GM12878 (cell line): ENCODE data around the gene TMEM91. TPM values are rescaled to one million over a fixed set of nuclear protein-coding genes. Genes with fewer than 3 reads are reported as not detected.

Source experiments
- ATAC-seq: fragments of 200-7000 bp; cut with Tn5 transposase; 3 replicates; pipeline ENCODE4 v1.9.1; 2020; ENCODE audit warnings: mild to moderate bottlenecking, moderate library complexity
- BruUV-seq: library from RNA; stranded (reverse); fragments of 400-500 nt; replicated peaks from 2 replicates; lab custom pipeline; 2021; lab: Mats Ljungman, UMichigan
- CTCF ChIA-PET: fragments of 300-600 bp; sonication (Branson Sonifier 250); formaldehyde crosslinking; extraction: SDS; loops from one replicate; lab custom pipeline; 2021; ENCODE audit warnings: inconsistent platforms; lab: Yijun Ruan, JAX
- POLR2A ChIA-PET: fragments of 350-600 bp; formaldehyde crosslinking; extraction: SDS; loops from one replicate; lab custom pipeline; 2021; ENCODE audit warnings: inconsistent platforms; lab: Charles Lee
- RAD21 ChIA-PET: fragments of 300-600 bp; sonication (Branson Sonifier 250); formaldehyde crosslinking; loops from one replicate; lab custom pipeline; 2023; ENCODE audit warnings: antibody characterized with exemption; ENCODE audit not compliant: unreplicated experiment; lab: Charles Lee
- SMC1A ChIA-PET: fragments of 300-600 bp; sonication (Branson Sonifier 250); formaldehyde crosslinking; loops from one replicate; lab custom pipeline; 2023; ENCODE audit not compliant: unreplicated experiment, uncharacterized antibody; lab: Charles Lee
- DNase-seq: peaks from one replicate; pipeline ENCODE4 v3.0.0-alpha.2; 2011; ENCODE audit warnings: low read depth, low spot score
- FAIRE-seq: peaks from 3 replicates; lab custom pipeline; 2011; peaks lifted over from hg19 to GRCh38; lab: Jason Lieb, UNC
- H2AFZ ChIP-seq: 2 replicates; pipeline ENCODE4 v1.6.0; 2011; ENCODE audit warnings: low read depth, low read length, control low read depth; ENCODE audit not compliant: control insufficient read depth
- H3K27ac ChIP-seq: 2 replicates; pipeline ENCODE4 v1.5.1; 2011; ENCODE audit warnings: control low read depth; ENCODE audit not compliant: control insufficient read depth, insufficient read depth
- H3K27me3 ChIP-seq, 2 experiments: replicated peaks in 1 of 2; 2 replicates each; pipeline versions ENCODE4 v1.6.0 to v1.6.1; 2011; ENCODE audit warnings: low read length in 1 of 2; ENCODE audit not compliant: control insufficient read depth in 2 of 2, insufficient read depth in 2 of 2
- H3K36me3 ChIP-seq, 2 experiments: 2 replicates each; pipeline ENCODE4 v1.5.1; 2011; ENCODE audit warnings: low read length in 1 of 2; ENCODE audit not compliant: control insufficient read depth in 2 of 2, insufficient read depth in 2 of 2
- H3K4me1 ChIP-seq: 2 replicates; pipeline ENCODE4 v1.6.1; 2011; ENCODE audit warnings: mild to moderate bottlenecking, low read length, moderate library complexity, mixed read lengths; ENCODE audit not compliant: control insufficient read depth, insufficient read depth
- H3K4me2 ChIP-seq: 2 replicates; pipeline ENCODE4 v1.6.0; 2011; ENCODE audit warnings: control low read depth; ENCODE audit not compliant: control insufficient read depth, insufficient read depth
- H3K4me3 ChIP-seq: fragments of 200-600 bp; sonication (generic); 2 replicates; pipeline ENCODE4 v1.5.1; 2016
- H3K79me2 ChIP-seq: 2 replicates; pipeline ENCODE4 v1.6.0; 2011; ENCODE audit warnings: low read length; ENCODE audit not compliant: control insufficient read depth, insufficient read depth
- H3K9ac ChIP-seq: 2 replicates; pipeline ENCODE4 v1.8.0; 2011; ENCODE audit warnings: low read length, control low read depth, mixed read lengths; ENCODE audit not compliant: control insufficient read depth, insufficient read depth
- H3K9me3 ChIP-seq: replicated peaks from 3 replicates; pipeline ENCODE4 v1.5.1; 2011; ENCODE audit warnings: mild to moderate bottlenecking, low read length; ENCODE audit not compliant: control insufficient read depth, insufficient read depth
- H4K20me1 ChIP-seq: 2 replicates; pipeline ENCODE4 v1.6.0; 2011; ENCODE audit not compliant: control insufficient read depth, insufficient read depth
- CBX5 ChIP-seq: sonication (generic); IDR thresholded peaks from 2 replicates; pipeline ENCODE4 v1.6.1; 2016; ENCODE audit warnings: low read depth, moderate library complexity, mild to moderate bottlenecking, inconsistent platforms
- CHD1 ChIP-seq: IDR thresholded peaks from 2 replicates; pipeline ENCODE4 v1.6.1; 2012; ENCODE audit warnings: low read depth, low read length, improper control_type of control experiment
- SIN3A ChIP-seq: IDR thresholded peaks from 2 replicates; pipeline ENCODE4 v1.6.1; 2012; ENCODE audit warnings: low read depth, low read length, improper control_type of control experiment
- TCF7 ChIP-seq: IDR thresholded peaks from 2 replicates; pipeline ENCODE4 v1.6.1; 2014; ENCODE audit warnings: antibody characterized with exemption, borderline replicate concordance
- ZSCAN29 ChIP-seq: fragments of 450-650 bp; IDR thresholded peaks from 2 replicates; pipeline ENCODE4 v1.6.1; 2017; ENCODE audit warnings: mild to moderate bottlenecking, moderate library complexity
- WGBS: methylation state at CpG from one replicate; pipeline ENCODE4 v1.1.6; 2016; ENCODE audit warnings: low lambda C conversion rate; ENCODE audit not compliant: insufficient replicate concordance, insufficient coverage; ENCODE audit errors: missing lambda C conversion rate; 5-methylcytosine and 5-hydroxymethylcytosine counted together
- in situ Hi-C: fragments of 300-500 bp; cut with MboI; formaldehyde crosslinking; loops from 9 replicates; pipeline ENCODE4 v1.14.3; 2018; ENCODE audit warnings: mixed read lengths
- intact Hi-C: fragments of 100-400 bp; cut with micrococcal nuclease; formaldehyde crosslinking; loops from one replicate; pipeline ENCODE4 v1.14.2; 2022; ENCODE audit not compliant: unreplicated experiment
- polyA plus RNA-seq, 11 experiments: library from polyadenylated mRNA; depleted of rRNA in 4 of 11; unstranded in 6 of 11; stranded (reverse) in 5 of 11; fragments of >200 nt; fragmentation: Nextera tagmentation in 4 of 11; fragmentation: Illumina TruSeq in 1 of 11; extraction: Ambion mirVana in 4 of 11; extraction: Trizol in 1 of 11; gene quantifications; 1 replicate in 1 of 11; 2 replicates in 10 of 11; pipeline versions ENCODE4 v1.2.1 to v1.2.3, GENCODE V29; 2011 to 2016; ENCODE audit warnings: inconsistent platforms in 2 of 11, missing spikeins in 2 of 11, low read depth in 1 of 11
- total RNA-seq, 4 experiments: library from RNA; depleted of rRNA in 3 of 4; stranded (reverse); fragments of >200 nt in 3 of 4; fragmentation: Illumina TruSeq in 1 of 4; extraction: Trizol in 1 of 4; gene quantifications; 2 replicates each; pipeline versions ENCODE4 v1.2.1 to v1.2.3, GENCODE V29; 2013 to 2021
- TF ChIP-seq, protein P1 (sequence below): fragments of 450-650 bp; IDR thresholded peaks from 2 replicates; pipeline ENCODE4 v1.6.1; 2016; ENCODE audit warnings: mild to moderate bottlenecking
- TF ChIP-seq, protein P2 (sequence below), 3 experiments: IDR thresholded peaks in 2 of 3; conservative IDR thresholded peaks in 1 of 3; 2 replicates each; pipeline ENCODE4 v1.5.1; 2011; ENCODE audit warnings: low read depth in 3 of 3, low read length in 3 of 3, mild to moderate bottlenecking in 3 of 3, control low read depth in 2 of 3, moderate library complexity in 2 of 3, inconsistent platforms in 1 of 3, mixed read lengths in 1 of 3; ENCODE audit not compliant: control insufficient read depth in 2 of 3, insufficient read depth in 1 of 3; ENCODE audit errors: extremely low read depth in 1 of 3

Gene TMEM91
- total and polyA plus RNA-seq, 10 of the 15 experiments (the other 5 are each of a cell fraction or from before 2014, with no cell fraction given): 1.5 to 5.5 (median 2.7) TPM

DNA sequence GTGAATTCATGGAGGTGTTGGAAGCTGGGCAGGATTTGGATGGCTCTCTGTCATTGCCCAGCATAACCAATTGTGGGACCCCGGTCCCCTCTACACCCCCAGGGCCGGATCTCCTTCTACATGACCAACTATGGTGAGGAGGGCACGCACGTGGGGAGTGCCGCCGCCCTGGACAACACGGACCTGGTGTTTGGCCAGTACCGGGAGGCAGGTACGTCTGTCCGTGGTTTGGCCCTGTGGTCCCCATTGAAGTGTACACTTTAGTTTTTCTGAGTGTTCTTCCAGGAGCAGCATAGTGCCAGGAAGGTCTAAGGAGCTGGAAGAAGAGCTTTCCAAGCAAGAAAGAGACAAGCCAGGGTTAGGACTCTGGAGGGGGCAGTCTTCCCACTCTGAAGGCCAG lies 37.6 kb downstream of the TMEM91 start (continued):
- no peak for TF ChIP-seq ZSCAN29
- no peak for TF ChIP-seq CHD1
- TF ChIP-seq, protein P1, sequence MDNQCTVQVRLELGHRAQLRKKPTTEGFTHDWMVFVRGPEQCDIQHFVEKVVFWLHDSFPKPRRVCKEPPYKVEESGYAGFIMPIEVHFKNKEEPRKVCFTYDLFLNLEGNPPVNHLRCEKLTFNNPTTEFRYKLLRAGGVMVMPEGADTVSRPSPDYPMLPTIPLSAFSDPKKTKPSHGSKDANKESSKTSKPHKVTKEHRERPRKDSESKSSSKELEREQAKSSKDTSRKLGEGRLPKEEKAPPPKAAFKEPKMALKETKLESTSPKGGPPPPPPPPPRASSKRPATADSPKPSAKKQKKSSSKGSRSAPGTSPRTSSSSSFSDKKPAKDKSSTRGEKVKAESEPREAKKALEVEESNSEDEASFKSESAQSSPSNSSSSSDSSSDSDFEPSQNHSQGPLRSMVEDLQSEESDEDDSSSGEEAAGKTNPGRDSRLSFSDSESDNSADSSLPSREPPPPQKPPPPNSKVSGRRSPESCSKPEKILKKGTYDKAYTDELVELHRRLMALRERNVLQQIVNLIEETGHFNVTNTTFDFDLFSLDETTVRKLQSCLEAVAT: no peak

DNA sequence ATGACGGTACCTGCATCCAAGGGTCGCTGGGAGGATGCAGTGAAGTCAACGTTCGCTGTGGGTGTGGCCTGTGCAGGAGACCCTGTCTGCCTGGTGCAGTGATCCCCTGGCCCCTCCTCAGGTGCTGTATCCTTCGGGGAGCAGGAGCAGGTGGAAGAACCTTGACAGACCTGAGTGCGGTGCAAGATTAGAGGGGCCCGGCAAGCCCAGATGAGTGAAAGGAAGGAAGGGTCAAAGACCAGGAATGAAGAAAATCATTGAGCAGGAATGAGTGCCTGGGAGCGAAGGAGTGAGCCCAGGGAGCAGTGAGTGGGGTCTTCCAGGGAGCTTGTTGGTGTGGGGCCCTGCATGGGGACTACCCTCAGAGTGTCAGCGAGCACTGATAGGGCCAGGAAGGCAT lies 38.1 kb downstream of the TMEM91 start:
- TF ChIP-seq, protein P2, sequence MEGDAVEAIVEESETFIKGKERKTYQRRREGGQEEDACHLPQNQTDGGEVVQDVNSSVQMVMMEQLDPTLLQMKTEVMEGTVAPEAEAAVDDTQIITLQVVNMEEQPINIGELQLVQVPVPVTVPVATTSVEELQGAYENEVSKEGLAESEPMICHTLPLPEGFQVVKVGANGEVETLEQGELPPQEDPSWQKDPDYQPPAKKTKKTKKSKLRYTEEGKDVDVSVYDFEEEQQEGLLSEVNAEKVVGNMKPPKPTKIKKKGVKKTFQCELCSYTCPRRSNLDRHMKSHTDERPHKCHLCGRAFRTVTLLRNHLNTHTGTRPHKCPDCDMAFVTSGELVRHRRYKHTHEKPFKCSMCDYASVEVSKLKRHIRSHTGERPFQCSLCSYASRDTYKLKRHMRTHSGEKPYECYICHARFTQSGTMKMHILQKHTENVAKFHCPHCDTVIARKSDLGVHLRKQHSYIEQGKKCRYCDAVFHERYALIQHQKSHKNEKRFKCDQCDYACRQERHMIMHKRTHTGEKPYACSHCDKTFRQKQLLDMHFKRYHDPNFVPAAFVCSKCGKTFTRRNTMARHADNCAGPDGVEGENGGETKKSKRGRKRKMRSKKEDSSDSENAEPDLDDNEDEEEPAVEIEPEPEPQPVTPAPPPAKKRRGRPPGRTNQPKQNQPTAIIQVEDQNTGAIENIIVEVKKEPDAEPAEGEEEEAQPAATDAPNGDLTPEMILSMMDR (IDR thresholded peaks at IDR 0.05 in 2 of 3, conservative IDR thresholded peaks at IDR 0.05 in 1 of 3; ENCODE audit: control insufficient read depth in 2 of 3, extremely low read depth in 1 of 3, insufficient read depth in 1 of 3, low read depth in 3 of 3, low read length in 3 of 3): no peak
- TF ChIP-seq CBX5 (no peak), TCF7 (no peak), SIN3A (no peak)
- ATAC-seq (no peak), FAIRE-seq (no peak), DNase-seq (no peak)
- Histone ChIP-seq H3K4me3 (no peak overlapping the region), H3K4me2 (no peak overlapping the region), H3K27ac (no peak overlapping the region), H4K20me1 (no peaks in the 10 kb centered on the region), H3K79me2 (peaks cover 3% of the 10 kb centered on the region), H2AFZ (no peak overlapping the region), H3K9ac (no peak overlapping the region), H3K27me3 (no peaks in the 10 kb centered on the region), H3K4me1 (peaks cover 7% of the 10 kb centered on the region), H3K9me3 (no peaks in the 10 kb centered on the region), H3K36me3 (peaks cover 4 to 11% of the 10 kb centered on the region in 2 experiments; a peak in 3 of 4 replicates)
- ChIA-PET CTCF (no interaction called here), RAD21 (no interaction called here), POLR2A (interaction anchor here (0.5 kb wide), 1 partner anchor 35 kb away, joined by 7 read pairs; no protein-coding TSS in a partner anchor), SMC1A (no interaction called here)
- WGBS: 90% methylated on average over 9 of the region's 9 CpGs
- intact Hi-C loops (no loop called here), in situ Hi-C loops (no loop called here)
- no TSS peak for BruUV-seq
